ENCODE data around the gene IL15RA.

DNA sequence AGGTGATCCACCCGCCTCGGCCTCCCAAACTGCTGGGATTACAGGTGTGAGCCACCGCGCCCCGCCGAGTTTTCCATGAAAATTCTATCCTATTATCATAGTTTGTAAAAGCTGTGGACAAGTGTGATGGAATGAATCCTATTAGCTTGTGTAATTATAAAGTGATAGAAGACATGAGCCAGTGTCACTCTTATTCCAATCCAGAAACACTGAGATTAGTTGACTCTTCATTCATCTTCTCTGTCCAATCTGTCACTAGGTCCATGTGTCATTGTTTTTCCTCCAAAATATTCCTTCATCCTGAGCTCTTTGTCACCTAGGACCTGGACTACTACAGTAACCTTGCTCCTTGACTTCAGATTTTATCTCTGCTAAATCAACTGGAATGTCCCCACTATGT is 73.8 kb downstream of the IL15RA start:
- TF ChIP-seq, protein P1, sequence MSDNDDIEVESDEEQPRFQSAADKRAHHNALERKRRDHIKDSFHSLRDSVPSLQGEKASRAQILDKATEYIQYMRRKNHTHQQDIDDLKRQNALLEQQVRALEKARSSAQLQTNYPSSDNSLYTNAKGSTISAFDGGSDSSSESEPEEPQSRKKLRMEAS (IDR thresholded peaks at IDR 0.05) = no peak
- TF ChIP-seq YY1 (IDR thresholded peaks at IDR 0.05) (no peak), JUND (IDR thresholded peaks at IDR 0.05) (no peak)
- TF ChIP-seq, protein P2, sequence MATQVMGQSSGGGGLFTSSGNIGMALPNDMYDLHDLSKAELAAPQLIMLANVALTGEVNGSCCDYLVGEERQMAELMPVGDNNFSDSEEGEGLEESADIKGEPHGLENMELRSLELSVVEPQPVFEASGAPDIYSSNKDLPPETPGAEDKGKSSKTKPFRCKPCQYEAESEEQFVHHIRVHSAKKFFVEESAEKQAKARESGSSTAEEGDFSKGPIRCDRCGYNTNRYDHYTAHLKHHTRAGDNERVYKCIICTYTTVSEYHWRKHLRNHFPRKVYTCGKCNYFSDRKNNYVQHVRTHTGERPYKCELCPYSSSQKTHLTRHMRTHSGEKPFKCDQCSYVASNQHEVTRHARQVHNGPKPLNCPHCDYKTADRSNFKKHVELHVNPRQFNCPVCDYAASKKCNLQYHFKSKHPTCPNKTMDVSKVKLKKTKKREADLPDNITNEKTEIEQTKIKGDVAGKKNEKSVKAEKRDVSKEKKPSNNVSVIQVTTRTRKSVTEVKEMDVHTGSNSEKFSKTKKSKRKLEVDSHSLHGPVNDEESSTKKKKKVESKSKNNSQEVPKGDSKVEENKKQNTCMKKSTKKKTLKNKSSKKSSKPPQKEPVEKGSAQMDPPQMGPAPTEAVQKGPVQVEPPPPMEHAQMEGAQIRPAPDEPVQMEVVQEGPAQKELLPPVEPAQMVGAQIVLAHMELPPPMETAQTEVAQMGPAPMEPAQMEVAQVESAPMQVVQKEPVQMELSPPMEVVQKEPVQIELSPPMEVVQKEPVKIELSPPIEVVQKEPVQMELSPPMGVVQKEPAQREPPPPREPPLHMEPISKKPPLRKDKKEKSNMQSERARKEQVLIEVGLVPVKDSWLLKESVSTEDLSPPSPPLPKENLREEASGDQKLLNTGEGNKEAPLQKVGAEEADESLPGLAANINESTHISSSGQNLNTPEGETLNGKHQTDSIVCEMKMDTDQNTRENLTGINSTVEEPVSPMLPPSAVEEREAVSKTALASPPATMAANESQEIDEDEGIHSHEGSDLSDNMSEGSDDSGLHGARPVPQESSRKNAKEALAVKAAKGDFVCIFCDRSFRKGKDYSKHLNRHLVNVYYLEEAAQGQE (IDR thresholded peaks at IDR 0.05) = no peak
- TF ChIP-seq, protein P3, sequence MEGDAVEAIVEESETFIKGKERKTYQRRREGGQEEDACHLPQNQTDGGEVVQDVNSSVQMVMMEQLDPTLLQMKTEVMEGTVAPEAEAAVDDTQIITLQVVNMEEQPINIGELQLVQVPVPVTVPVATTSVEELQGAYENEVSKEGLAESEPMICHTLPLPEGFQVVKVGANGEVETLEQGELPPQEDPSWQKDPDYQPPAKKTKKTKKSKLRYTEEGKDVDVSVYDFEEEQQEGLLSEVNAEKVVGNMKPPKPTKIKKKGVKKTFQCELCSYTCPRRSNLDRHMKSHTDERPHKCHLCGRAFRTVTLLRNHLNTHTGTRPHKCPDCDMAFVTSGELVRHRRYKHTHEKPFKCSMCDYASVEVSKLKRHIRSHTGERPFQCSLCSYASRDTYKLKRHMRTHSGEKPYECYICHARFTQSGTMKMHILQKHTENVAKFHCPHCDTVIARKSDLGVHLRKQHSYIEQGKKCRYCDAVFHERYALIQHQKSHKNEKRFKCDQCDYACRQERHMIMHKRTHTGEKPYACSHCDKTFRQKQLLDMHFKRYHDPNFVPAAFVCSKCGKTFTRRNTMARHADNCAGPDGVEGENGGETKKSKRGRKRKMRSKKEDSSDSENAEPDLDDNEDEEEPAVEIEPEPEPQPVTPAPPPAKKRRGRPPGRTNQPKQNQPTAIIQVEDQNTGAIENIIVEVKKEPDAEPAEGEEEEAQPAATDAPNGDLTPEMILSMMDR (IDR thresholded peaks at IDR 0.05; ENCODE audit: low read depth, low read length, missing input control) = no peak
